Smooth muscle cell of the brain vasculature (primary cell): Measurements from ENCODE around the gene KCND2.

Experiments used
- DNase-seq: peaks from one replicate; pipeline ENCODE4 v3.0.0-alpha.2; 2012; ENCODE audit warnings: low read depth, low spot score

The KCND2 gene

GRCh38 chr7:120703585-120704240, 430.7 kb downstream of the KCND2 start:
- DNase-seq, result no peak

GRCh38 chr7:120709252-120709971, 436.4 kb downstream of the KCND2 start:
- no peak for DNase-seq

GRCh38 chr7:120709972-120710320, 437.0 kb downstream of the KCND2 start:
- DNase-seq, result no peak

GRCh38 chr7:120714945-120715344, 442.0 kb downstream of the KCND2 start:
- no peak for DNase-seq

- no peak for DNase-seq
Measured at GRCh38 chr7:120716307-120716706, 443.3 kb downstream of the KCND2 start.

- DNase-seq, result no peak
Measured at GRCh38 chr7:120717166-120717565, 444.2 kb downstream of the KCND2 start.

- DNase-seq, result no peak
Measured at GRCh38 chr7:120718361-120718760, 445.4 kb downstream of the KCND2 start.

- DNase-seq, result no peak
Measured at GRCh38 chr7:120720317-120720716, 447.3 kb downstream of the KCND2 start.

GRCh38 chr7:120723465-120724385, 450.8 kb downstream of the KCND2 start:
- DNase-seq, result no peak

- no peak for DNase-seq
Measured at GRCh38 chr7:120724448-120724847, 451.5 kb downstream of the KCND2 start.

GRCh38 chr7:120724955-120725354, 452.0 kb downstream of the KCND2 start:
- no peak for DNase-seq

GRCh38 chr7:120725376-120726039, 452.5 kb downstream of the KCND2 start:
- peak; percentile 23 for DNase-seq

GRCh38 chr7:120729245-120729644, 456.3 kb downstream of the KCND2 start:
- no peak for DNase-seq

- DNase-seq, result no peak
Measured at GRCh38 chr7:120731271-120731670, 458.3 kb downstream of the KCND2 start.

- no peak for DNase-seq
Measured at GRCh38 chr7:120732256-120732655, 459.3 kb downstream of the KCND2 start.

GRCh38 chr7:120733143-120733542, 460.2 kb downstream of the KCND2 start:
- no peak for DNase-seq

GRCh38 chr7:120733835-120734234, 460.9 kb downstream of the KCND2 start:
- no peak for DNase-seq

GRCh38 chr7:120735791-120736190, 462.8 kb downstream of the KCND2 start:
- peak; percentile 15 for DNase-seq

GRCh38 chr7:120738816-120739215, 465.8 kb downstream of the KCND2 start:
- no peak for DNase-seq

- no peak for DNase-seq
Measured at GRCh38 chr7:120740348-120740747, 467.4 kb downstream of the KCND2 start.

- no peak for DNase-seq
Measured at GRCh38 chr7:120741371-120742042, 468.5 kb downstream of the KCND2 start.
